ENCODE data around the gene RAP1GAP.

GRCh38 chr1:21608798-21609197 is 60.4 kb downstream of the RAP1GAP start:
- TF ChIP-seq CTCF (conservative IDR thresholded peaks at IDR 0.05 in 1 of 2, IDR thresholded peaks at IDR 0.05 in 1 of 2; ENCODE audit: extremely low read depth in 1 of 2, insufficient read depth in 1 of 2, low read depth in 1 of 2, low read length in 2 of 2), result no peak
- no peak for TF ChIP-seq EZH2 (IDR thresholded peaks at IDR 0.05; ENCODE audit: borderline replicate concordance, low read length)
